Prostate gland (tissue), 2 donors: ENCODE results near the gene RNU7-1. TPM values are rescaled to one million over a fixed set of nuclear protein-coding genes. Genes with fewer than 3 reads are reported as not detected.
A peak's percentile ranks its signal among the peaks of the same experiment; 100 is the strongest.

Source experiments
- DNase-seq: peaks from one replicate; pipeline ENCODE4 v3.0.0-alpha.2; 2019; ENCODE audit warnings: low spot score
- H3K27ac ChIP-seq, 2 donors: fragments of 200-600 bp; sonication (generic); 2 replicates each; pipeline ENCODE4 v1.5.1; 2017 to 2019
- H3K27me3 ChIP-seq: fragments of 200-600 bp; sonication (generic); replicated peaks from 2 replicates; pipeline ENCODE4 v1.5.1; 2019; ENCODE audit not compliant: insufficient read depth
- H3K36me3 ChIP-seq, 2 donors: fragments of 200-600 bp; sonication (generic); 1 replicate in 1 of 2; 2 replicates in 1 of 2; pipeline versions ENCODE4 v1.5.1 to v1.8.1; 2017 to 2019
- H3K4me1 ChIP-seq: fragments of 200-600 bp; sonication (generic); replicated peaks from 2 replicates; pipeline ENCODE4 v1.5.1; 2019
- H3K4me3 ChIP-seq, 2 donors: fragments of 200-600 bp; sonication (generic); 2 replicates each; pipeline ENCODE4 v1.5.1; 2017 to 2019
- H3K9me3 ChIP-seq: fragments of 200-600 bp; sonication (generic); 2 replicates; pipeline ENCODE4 v1.5.1; 2017
- POLR2A ChIP-seq: fragments of 450-650 bp; IDR thresholded peaks from one replicate; pipeline ENCODE4 v1.6.1; 2016; ENCODE audit warnings: antibody characterized with exemption, mild to moderate bottlenecking
- POLR2AphosphoS5 ChIP-seq: sonication (generic); formaldehyde crosslinking; IDR thresholded peaks from one replicate; pipeline ENCODE4 v1.6.1; 2017; ENCODE audit warnings: antibody characterized with exemption
- WGBS: methylation state at CpG from one replicate; pipeline ENCODE4 v1.1.5; 2018; 5-methylcytosine and 5-hydroxymethylcytosine counted together
- intact Hi-C: fragments of 100-400 bp; cut with DNase I; formaldehyde crosslinking; loops from one replicate; pipeline ENCODE4 v1.14.2; 2022
- total RNA-seq, 2 donors: library from RNA; depleted of rRNA; stranded (reverse); fragments of >200 nt; gene quantifications; one replicate each; pipeline ENCODE4 v1.1.0, GENCODE V29; 2016
- TF ChIP-seq, protein P1 (sequence below), 4 experiments: fragments of 200-600 bp in 2 of 4; fragments of 450-650 bp in 2 of 4; sonication (generic) in 2 of 4; IDR thresholded peaks; 1 replicate in 3 of 4; 2 replicates in 1 of 4; pipeline ENCODE4 v1.5.1; 2016 to 2019; ENCODE audit warnings: antibody characterized with exemption in 4 of 4, mild to moderate bottlenecking in 2 of 4, moderate library complexity in 2 of 4

RNU7-1 gene
- total RNA-seq, 2 donors from 2014 or later = not detected

DNA sequence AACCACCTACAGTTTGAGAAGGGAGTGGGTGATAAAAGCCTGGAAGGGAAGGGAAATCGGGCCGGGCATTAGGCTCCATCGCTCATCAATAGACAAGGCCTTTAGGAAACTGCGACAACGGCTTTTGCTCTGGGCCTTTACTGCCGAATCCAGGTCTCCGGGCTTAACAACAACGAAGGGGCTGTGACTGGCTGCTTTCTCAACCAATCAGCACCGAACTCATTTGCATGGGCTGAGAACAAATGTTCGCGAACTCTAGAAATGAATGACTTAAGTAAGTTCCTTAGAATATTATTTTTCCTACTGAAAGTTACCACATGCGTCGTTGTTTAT, 261 bp upstream of the RNU7-1 start:
- peaks cover 23% of the 10 kb centered on the region for H3K4me1 ChIP-seq
- peak overlapping the region; percentile 58 to 67 for H3K4me3 ChIP-seq
- peak overlapping the region; percentile 94 to 97 for H3K27ac ChIP-seq
- no peaks in the 10 kb centered on the region for H3K36me3 ChIP-seq
- H3K27me3 ChIP-seq = no peaks in the 10 kb centered on the region
- intact Hi-C loops = no loop called here
- DNase-seq = peak; percentile 89
- WGBS = under 1% methylated on average over 13 of the region's 13 CpGs
- no peaks in the 10 kb centered on the region for H3K9me3 ChIP-seq
- TF ChIP-seq POLR2A (peak; percentile 40), POLR2AphosphoS5 (peak; percentile 88)
- TF ChIP-seq, protein P1, sequence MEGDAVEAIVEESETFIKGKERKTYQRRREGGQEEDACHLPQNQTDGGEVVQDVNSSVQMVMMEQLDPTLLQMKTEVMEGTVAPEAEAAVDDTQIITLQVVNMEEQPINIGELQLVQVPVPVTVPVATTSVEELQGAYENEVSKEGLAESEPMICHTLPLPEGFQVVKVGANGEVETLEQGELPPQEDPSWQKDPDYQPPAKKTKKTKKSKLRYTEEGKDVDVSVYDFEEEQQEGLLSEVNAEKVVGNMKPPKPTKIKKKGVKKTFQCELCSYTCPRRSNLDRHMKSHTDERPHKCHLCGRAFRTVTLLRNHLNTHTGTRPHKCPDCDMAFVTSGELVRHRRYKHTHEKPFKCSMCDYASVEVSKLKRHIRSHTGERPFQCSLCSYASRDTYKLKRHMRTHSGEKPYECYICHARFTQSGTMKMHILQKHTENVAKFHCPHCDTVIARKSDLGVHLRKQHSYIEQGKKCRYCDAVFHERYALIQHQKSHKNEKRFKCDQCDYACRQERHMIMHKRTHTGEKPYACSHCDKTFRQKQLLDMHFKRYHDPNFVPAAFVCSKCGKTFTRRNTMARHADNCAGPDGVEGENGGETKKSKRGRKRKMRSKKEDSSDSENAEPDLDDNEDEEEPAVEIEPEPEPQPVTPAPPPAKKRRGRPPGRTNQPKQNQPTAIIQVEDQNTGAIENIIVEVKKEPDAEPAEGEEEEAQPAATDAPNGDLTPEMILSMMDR (IDR thresholded peaks at IDR 0.05) = no peak

DNA sequence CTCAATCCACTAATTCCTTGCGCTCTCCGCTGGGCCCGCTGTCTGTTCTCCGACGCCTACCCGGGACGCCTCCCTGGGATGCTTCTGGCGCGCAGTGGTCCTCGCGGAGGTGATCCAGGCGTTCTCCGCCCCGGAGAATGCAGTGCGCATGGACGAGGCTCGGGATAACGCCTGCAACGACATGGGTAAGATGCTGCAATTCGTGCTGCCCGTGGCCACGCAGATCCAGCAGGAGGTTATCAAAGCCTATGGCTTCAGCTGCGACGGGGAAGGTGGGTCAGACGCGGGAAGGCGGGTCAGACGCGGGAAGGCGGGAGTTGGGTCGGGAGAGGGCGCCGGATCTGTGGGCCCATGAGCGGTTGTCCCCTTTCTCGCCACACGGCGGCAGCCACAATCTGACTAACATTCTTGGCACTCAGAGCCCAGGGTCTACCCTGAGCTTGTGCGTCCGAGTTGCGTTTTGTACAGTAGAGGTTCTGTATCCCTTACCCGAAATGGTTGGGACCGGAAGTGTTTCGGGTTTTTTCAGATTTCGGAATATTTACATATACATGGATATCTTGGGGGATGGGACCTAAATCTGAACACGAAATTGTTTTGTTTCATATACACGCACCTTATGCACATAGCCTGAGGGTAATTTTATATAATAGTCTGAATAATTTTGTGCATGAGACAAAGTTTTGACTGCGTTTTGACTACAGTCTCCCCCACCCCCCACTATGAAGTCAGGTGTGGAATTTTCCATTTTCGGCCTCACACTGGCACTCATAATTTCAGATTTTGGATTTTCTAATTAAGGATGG, 968 bp downstream of the RNU7-1 start:
- no peaks in the 10 kb centered on the region for H3K9me3 ChIP-seq
- intact Hi-C loops = loop anchor here (5.0 kb wide), 1 partner anchor 168 kb away; no protein-coding TSS in a partner anchor
- H3K36me3 ChIP-seq = no peaks in the 10 kb centered on the region
- DNase-seq = peak; percentile 95
- peak overlapping the region; percentile 94 to 97 for H3K27ac ChIP-seq
- H3K27me3 ChIP-seq = no peaks in the 10 kb centered on the region
- peak overlapping the region; percentile 58 to 67 for H3K4me3 ChIP-seq
- TF ChIP-seq POLR2A (peak; percentile 52), POLR2AphosphoS5 (peak; percentile 83)
- TF ChIP-seq, protein P1 (IDR thresholded peaks at IDR 0.05) = peak; percentile 81 to 97 (median 95)
- 2% methylated on average over 48 of the region's 48 CpGs for WGBS
- peaks cover 18% of the 10 kb centered on the region for H3K4me1 ChIP-seq

DNA sequence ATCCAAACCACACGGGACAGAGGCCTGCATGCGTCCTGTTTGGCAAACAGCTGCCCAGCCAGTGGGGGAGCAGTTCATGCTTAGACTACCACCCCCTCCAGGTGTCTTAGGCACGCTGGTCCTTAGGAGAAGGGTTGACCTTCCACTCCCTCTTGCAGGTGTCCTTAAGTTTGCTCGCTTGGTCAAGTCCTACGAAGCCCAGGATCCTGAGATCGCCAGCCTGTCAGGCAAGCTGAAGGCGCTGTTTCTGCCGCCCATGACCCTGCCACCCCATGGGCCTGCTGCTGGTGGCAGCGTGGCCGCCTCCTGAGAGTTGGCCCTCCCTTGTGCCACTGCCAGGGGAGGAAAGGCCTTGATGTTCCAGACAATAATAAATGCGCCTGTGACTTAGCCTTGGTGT, 2.0 kb downstream of the RNU7-1 start:
- no peak for DNase-seq
- H3K27ac ChIP-seq = peak overlapping the region; percentile 94 to 97
- H3K9me3 ChIP-seq = no peaks in the 10 kb centered on the region
- WGBS = 67% methylated on average over 11 of the region's 11 CpGs
- peak overlapping the region in 1 of 2 donors; percentile 58 for H3K4me3 ChIP-seq
- H3K27me3 ChIP-seq = no peaks in the 10 kb centered on the region
- H3K36me3 ChIP-seq = no peaks in the 10 kb centered on the region
- intact Hi-C loops = loop anchor here (5.0 kb wide), 1 partner anchor 167 kb away; no protein-coding TSS in a partner anchor
- peaks cover 18% of the 10 kb centered on the region for H3K4me1 ChIP-seq
- TF ChIP-seq POLR2AphosphoS5 (no peak), POLR2A (no peak)
- TF ChIP-seq, protein P1 (IDR thresholded peaks at IDR 0.05) = no peak

DNA sequence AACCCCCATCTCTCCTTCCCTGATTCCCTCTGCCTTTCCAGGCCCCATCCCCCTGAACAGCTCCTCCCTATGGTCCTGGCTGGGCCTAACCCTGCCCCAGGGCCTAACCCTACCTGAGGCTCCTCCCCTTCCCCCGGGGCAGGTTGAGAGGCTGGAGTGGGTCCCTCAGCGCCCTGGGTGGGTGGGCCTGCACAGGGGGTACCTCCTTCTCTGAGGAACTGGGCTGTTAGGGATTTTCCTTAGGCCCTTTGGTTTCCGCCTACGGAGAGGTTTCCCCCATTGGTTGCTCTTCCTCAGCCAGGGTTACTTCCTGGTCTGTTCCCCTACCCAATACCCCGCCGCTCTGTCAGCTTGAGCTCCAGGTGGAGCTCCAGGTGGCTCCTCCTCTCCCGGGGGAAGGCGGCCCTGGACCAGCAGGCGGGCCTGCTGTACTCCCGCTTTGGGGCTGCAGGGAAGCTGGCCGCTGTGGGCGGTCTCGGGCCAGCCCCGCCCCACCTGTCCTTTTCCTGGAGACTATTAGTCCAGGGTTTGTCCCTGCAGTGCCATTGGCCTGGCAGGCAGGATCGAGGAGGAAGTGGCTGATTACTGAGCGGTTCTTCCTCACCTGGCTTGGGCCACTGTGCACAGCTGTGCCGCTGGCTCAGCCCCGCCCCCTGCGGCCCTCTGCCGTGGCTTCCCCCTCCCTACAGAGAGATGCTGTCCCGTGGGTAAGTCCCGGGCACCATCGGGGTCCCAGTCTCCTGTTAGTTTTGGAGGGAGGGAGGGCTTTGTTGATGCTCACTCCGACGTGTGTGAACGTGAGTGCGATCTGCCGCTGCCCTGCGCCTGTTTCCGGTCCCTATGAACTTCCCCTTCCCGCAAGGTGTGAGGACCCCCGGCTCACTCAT, 2.7 kb downstream of the RNU7-1 start:
- Histone ChIP-seq H3K4me1 (peaks cover 18% of the 10 kb centered on the region), H3K9me3 (no peaks in the 10 kb centered on the region), H3K36me3 (no peaks in the 10 kb centered on the region), H3K27me3 (no peaks in the 10 kb centered on the region), H3K4me3 (peak overlapping the region; percentile 28 to 42), H3K27ac (peak overlapping the region; percentile 94 to 97)
- peak; percentile 97 for TF ChIP-seq POLR2AphosphoS5
- peak; percentile 95 for TF ChIP-seq POLR2A
- TF ChIP-seq, protein P1 (IDR thresholded peaks at IDR 0.05) = peak in 3 of 4 experiments; percentile 43 to 66 (median 59)
- 19% methylated on average over 31 of the region's 32 CpGs for WGBS
- peak; percentile 97 for DNase-seq
- intact Hi-C loops = loop anchor here (5.0 kb wide), 1 partner anchor 166 kb away; no protein-coding TSS in a partner anchor
